A172 (cell line): ENCODE measurements around the gene ZNF785. TPM values are rescaled to one million over a fixed set of nuclear protein-coding genes. Genes with fewer than 3 reads are reported as not detected.
"Not testable (repeated sequence)": the region's sequence is repeated elsewhere in the genome, so short reads cannot be mapped to it uniquely, and the experiment has no call there.

ENCODE experiments used
- DNase-seq: peaks from one replicate; pipeline ENCODE4 v3.0.0-alpha.2; 2015; ENCODE audit warnings: low spot score
- total RNA-seq: library from RNA; depleted of rRNA; stranded (reverse); fragments of >200 nt; shearing (Covaris generic); gene quantifications from 2 replicates; pipeline ENCODE4 v1.2.3, GENCODE V29; 2014; rRNA removed

The ZNF785 gene
- total RNA-seq = not detected in 2 replicates

- DNase-seq = no peak
These were observed at the start of gene ZNF785 for GRCh38 chr16:30585400-30586191. Gene ZNF785 (minus strand): TSS chr16:30585697. CDS start chr16:30585611, 86 bp downstream.

GRCh38 chr16:30633526-30633925 is 48.0 kb upstream of the ZNF785 start:
- no peak for DNase-seq

GRCh38 chr16:30632454-30632853 is 47.0 kb upstream of the ZNF785 start:
- not testable (repeated sequence) for DNase-seq

- DNase-seq = peak; percentile 70
These were observed 43.4 kb upstream of the ZNF785 start for GRCh38 chr16:30628628-30629540.

- no peak for DNase-seq
These were observed 40.7 kb upstream of the ZNF785 start for GRCh38 chr16:30626236-30626635.

- no peak for DNase-seq
These were observed 38.2 kb upstream of the ZNF785 start for GRCh38 chr16:30623536-30624283.

- no peak for DNase-seq
These were observed 37.0 kb upstream of the ZNF785 start for GRCh38 chr16:30622455-30623032.

GRCh38 chr16:30621765-30622164 is 36.3 kb upstream of the ZNF785 start:
- peak; percentile 52 for DNase-seq

GRCh38 chr16:30620169-30620568 is 34.7 kb upstream of the ZNF785 start:
- DNase-seq = no peak

GRCh38 chr16:30619638-30620037 is 34.1 kb upstream of the ZNF785 start:
- no peak for DNase-seq

DNA sequence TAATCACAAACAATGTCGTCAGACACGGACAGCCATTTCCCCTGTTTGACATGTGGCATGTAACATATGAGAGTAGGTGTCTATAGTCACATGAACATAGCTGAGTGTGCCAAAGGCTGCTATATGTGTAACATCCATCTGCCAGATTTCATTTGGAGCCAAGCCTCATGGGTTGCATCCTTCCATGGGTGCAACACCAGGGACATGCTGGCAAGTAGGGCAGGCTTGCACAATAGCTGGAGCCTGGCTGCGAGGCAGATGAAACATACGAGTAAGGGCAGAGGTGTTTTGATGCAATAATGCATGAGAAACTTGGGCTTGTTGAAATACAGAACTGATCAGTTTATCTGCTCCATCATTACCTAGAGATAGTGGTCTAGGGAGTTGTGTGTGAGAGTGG is 33.7 kb upstream of the ZNF785 start:
- DNase-seq = no peak

- DNase-seq = no peak
These were observed 30.0 kb upstream of the ZNF785 start for GRCh38 chr16:30615358-30616091.

DNA sequence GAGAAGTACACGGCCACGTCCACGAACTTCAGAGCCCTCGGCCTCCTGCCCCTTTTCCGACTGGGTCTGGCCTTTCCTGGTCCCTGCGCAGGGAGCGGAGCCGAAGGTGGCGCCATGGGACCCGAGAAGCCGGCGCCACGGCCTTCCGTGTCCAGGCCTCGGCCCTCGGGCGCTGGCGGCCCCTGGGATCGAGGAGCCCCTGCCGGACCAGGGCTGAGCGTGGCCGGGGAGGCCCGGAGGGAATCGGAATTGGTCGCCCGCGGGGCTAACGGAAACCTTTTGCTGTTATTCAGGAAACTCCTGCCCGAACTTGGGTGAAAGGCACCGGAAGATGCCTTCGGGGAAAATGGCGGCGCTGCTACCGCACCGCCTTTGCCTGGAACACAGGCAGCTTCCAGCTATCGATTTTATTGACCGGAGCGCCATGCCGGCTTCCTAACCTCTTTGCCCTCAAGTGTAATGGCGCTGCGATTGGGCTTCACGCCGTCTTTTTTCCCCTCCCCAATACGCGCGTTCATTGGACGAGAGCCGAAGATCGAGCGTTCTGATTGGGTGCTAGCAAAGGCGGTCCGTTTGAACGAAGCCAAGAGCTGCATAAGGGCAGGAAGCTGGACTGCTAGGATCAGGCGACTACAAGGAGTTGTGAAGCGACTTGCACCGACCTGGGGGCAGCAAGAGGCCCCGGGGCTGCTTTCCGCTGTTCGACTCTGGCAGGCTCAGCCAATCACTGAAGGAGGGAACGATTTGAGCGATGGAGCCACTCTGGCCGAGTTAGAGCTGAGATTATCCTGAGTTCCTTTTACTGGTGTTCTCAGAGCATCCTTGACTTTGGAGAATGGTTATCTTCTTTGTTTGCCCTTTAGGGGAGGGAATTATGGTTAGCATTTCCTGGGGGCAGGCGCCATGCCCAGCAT is 24.7 kb upstream of the ZNF785 start, which contains the start of gene ZNF689:
Gene ZNF689, minus strand, starts transcription at position 464 of the 914 bp plus-strand sequence. Its CDS starts 348 bp downstream, at position 116.
- peak; percentile 95 for DNase-seq

DNA sequence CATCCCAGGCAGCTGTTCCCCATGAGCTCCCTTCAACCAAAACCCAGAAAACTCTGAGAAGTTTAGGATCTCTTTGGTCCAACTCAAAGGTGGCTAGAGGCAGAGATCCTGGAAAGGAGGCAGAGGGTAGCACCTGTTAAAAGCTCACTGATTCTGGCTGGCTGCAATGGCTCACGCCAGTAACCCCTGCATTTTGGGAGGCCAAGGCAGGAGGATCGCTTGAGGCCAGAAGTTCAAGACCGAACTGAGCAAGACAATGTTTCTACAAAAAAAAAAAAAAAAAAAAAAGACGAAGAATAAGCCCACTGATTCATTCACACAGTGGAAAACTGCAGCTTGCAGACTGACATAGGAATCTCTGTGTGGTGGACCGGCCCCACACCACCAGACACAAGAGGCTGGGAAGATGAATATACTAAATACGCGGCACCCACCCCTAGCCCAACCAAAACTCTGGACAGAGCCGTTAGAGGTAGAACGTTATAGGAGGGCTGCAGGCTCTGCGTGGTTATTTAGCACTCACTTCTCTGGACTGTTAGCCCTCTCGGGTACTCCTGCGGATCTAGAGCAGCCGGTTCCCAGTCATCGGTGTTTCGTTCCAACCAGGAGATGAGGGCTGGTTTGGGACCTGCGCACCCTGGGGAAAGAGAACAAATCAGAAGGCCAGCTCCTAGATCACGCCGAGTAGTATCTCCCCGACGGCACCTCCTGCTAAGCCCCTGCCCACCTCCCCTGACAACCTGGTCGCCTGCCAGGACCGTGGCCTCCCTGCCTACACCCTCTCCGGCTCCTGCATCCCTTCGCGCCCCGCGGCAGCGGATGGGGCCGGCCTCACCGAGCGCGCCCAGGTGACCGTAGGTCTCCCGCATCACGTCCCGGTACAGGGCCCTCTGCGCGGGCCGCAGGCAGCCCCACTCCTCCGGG is 23.8 kb upstream of the ZNF785 start:
- DNase-seq = peak; percentile 32

- DNase-seq = no peak
These were observed 20.5 kb upstream of the ZNF785 start for GRCh38 chr16:30606004-30606403.

- no peak for DNase-seq
These were observed 19.7 kb upstream of the ZNF785 start for GRCh38 chr16:30605158-30605557.

DNA sequence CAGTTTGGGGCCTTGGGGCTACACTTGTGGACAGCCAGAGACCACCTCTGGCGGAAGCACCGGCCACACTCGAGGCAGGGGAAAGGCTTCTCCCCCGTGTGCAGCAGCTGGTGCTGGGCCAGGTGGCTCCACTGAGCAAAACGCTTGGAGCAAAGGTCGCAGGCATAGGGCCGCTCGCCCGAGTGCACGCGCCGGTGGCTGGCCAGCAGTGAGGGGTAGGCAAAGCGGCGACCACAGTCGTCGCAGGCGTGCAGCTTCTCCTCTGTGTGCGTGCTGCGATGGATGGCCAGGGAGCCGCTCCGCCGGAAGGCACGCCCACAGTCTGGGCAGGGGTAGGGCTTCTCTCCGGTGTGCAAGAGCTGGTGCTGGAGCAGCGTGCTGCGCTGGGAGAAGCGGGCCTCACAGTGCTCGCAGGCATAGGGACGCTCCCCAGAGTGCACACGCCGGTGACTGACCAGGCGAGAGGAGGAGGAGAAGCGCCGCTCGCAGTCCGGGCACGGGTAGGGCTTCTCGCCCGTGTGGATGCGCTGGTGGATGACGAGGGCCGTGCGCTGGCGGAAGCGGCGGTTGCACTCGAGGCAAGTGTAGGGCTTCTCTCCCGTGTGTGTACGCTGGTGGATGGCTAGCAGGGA is 18.9 kb upstream of the ZNF785 start:
- no peak for DNase-seq

- DNase-seq = no peak
These were observed 18.4 kb upstream of the ZNF785 start for GRCh38 chr16:30603945-30604315.
